GM18498 (cell line): ENCODE data around the gene ZSCAN30.
"Not testable (repeated sequence)": the region's sequence is repeated elsewhere in the genome, so short reads cannot be mapped to it uniquely, and the experiment has no call there.

Experiments
- ATAC-seq: cut with Tn5 transposase; IDR thresholded peaks from one replicate; pipeline ENCODE4 v1.9.1; 2021; ENCODE audit warnings: mild to moderate bottlenecking, moderate library complexity; ENCODE audit not compliant: unreplicated experiment

Gene ZSCAN30

GRCh38 chr18:35239314-35239713 lies 50.7 kb downstream of the ZSCAN30 start:
- no peak for ATAC-seq

DNA sequence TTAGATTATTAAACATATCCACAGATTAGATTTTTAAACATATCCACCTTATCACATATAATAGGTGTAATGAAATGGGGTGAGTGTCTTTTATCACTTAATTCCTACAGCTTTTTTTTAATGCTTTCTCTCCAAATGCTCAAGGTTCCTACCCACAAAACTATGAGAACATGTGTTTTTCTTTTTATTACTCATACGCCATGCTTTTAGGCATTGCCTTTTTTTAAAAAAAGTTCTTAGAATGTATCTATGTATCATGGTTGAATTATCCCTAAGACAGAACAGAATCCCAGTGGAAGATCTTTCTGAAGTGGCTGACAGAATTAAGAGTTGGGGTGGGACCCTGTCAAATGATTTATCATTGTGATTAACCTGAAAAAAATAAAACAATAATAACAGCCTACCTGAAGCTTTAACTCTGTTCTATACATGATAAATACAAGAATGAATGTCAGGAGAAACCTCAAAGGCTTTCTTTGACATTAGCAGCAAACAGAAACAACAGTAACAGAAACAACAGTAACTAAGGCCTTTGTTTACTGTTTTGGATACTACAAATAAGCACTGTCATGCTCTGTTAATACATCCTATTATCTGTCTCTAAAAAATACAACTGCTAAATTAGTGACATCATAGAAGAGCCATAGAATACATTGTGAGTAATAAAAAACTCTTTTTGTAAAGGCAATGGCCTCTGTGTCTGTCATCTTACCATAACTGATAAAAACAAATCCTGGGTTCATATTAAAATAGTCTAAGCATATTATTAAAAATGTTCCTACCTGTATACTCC lies 53.3 kb downstream of the ZSCAN30 start:
- ATAC-seq: no peak

DNA sequence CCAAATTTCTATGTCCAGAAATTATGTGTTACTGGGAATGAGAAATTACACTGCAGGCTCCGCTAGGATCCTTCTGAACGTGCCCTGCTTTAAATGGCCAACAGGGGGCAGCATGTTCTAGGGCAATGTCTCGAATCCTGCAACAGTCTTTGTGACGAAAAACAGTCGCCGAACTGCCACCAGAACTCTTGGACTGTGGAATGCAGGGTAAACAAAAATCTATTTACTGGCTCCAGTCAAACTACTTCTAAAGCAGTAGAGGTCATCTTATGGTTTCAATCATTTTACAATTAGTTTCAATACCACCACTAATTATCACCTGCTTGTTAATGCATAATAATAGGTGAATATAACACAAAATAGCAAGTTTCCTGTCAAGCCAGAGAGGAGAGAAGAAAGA lies 59.0 kb downstream of the ZSCAN30 start:
- peak; percentile 92 for ATAC-seq

DNA sequence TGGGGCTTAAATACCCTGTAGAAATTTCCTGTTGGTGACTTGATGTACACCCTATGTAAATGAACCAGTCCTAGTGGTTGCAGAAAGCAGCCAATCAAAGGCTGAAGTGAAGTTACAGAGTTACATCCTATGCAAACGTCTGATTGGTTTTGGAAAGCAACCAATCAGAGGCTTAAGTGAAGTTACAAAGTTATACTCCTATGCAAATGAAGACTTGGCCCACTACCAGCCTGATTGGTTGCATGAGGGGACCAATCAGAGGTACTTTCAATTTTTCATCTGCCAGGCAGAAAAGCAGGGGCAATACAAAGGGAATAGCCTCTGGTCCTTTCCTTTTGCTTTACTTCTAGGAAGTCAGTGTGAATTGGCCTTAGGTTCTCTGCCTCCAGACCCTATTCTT lies 62.8 kb downstream of the ZSCAN30 start:
- ATAC-seq: no peak

DNA sequence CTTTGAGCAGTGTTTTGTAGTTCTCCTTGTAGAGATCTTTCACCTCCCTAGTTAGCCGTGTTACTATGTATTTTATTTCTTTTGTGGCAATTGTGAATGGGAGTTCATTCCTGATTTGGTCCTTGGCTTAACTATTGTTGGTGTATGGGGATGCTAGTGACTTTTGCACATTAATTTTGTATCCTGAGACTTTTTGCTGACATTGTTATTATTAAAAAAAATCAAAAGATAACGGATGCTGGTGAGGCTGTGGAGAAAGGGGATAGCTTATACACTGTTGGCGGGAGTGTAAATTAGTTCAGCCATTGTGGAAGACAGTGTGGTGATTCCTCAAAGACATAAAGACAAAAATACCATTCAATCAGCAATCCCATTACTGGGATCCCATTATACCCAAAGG lies 66.2 kb downstream of the ZSCAN30 start:
- no peak for ATAC-seq

GRCh38 chr18:35220424-35220823 lies 69.6 kb downstream of the ZSCAN30 start:
- ATAC-seq: no peak

GRCh38 chr18:35219331-35219730 lies 70.7 kb downstream of the ZSCAN30 start:
- not testable (repeated sequence) for ATAC-seq

DNA sequence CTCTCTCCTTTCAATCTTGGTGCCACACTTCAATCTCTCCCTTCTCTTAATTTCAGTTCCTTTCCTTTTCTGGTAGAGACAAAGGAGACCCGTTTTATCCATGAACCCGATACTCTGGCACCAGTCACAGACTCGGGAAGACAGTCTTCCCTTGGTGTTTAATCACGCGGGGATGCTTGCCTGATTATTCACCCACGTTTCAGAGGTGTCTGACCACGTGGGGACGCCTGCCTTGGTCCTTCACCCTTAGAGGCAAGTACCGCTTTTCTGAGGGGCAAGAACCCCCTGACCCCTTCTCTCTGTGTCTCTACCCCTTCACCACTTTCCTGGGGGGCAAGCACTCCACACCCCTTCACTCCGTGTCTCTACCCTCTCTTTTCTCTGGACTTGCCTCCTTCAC lies 73.4 kb downstream of the ZSCAN30 start:
- not testable (repeated sequence) for ATAC-seq

GRCh38 chr18:35215026-35215425 lies 75.0 kb downstream of the ZSCAN30 start:
- no peak for ATAC-seq

- not testable (repeated sequence) for ATAC-seq
Observed at GRCh38 chr18:35205746-35206458, 84.1 kb downstream of the ZSCAN30 start.

GRCh38 chr18:35205199-35205712 lies 84.8 kb downstream of the ZSCAN30 start:
- ATAC-seq: no peak

GRCh38 chr18:35203067-35203466 lies 87.0 kb downstream of the ZSCAN30 start:
- ATAC-seq: no peak

DNA sequence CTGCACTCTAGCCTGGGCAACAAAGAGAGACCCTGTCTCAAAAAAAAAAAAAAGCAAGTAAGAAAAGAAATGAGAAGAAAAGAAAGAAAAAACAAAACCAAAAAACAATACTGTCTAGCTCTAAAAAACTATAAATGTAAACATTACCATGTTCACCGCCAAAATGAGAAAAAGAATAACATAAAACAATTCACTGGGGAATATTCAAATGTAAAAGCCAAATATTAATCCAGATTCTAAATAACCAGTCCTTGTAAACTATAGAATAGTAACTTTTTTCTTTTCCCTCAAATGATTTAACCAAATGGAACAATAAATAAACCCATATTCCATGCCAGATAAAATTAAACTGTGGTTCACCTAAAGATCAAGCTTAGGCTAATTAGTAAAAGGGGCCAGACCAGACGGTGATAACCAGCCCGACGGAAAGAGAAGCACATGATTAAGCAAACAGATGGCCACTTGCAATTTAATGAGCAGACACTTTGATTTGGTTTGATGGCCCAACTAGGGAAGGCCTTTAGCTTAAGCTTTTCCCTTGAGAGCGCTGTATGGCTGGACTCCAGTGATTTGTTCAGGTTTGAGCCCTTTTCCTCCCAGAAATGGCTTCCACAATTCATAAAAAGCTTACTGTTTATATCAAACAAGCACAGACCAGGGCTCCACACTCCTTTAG lies 88.6 kb downstream of the ZSCAN30 start:
- no peak for ATAC-seq
